Stimulated activated CD4-positive, alpha-beta T cell treated with anti-CD3 and anti-CD28 coated beads, Interleukin-15, amount 100 ng/mL, for 1 hour (primary cell): ENCODE data around the gene SMIM11.
"Not testable (repeated sequence)": the region's sequence is repeated elsewhere in the genome, so short reads cannot be mapped to it uniquely, and the experiment has no call there.

Source experiments
- DNase-seq, 2 donors: peaks; one replicate each; pipeline ENCODE4 v3.0.0-alpha.2; 2020; ENCODE audit warnings: low read depth in 1 of 2, low spot score in 1 of 2

SMIM11 gene

GRCh38 chr21:34354836-34355235 is 20.5 kb upstream of the SMIM11 start:
- DNase-seq = no peak

- DNase-seq = no peak
Measured at GRCh38 chr21:34355570-34355969, 19.7 kb upstream of the SMIM11 start.

GRCh38 chr21:34357889-34358288 is 17.4 kb upstream of the SMIM11 start:
- no peak for DNase-seq

- DNase-seq = no peak
Measured at GRCh38 chr21:34358866-34359265, 16.4 kb upstream of the SMIM11 start.

GRCh38 chr21:34360488-34361241 is 14.6 kb upstream of the SMIM11 start:
- no peak for DNase-seq

GRCh38 chr21:34362136-34362444 is 13.2 kb upstream of the SMIM11 start:
- no peak for DNase-seq

- no peak for DNase-seq
Measured at GRCh38 chr21:34362670-34363069, 12.6 kb upstream of the SMIM11 start.

GRCh38 chr21:34363733-34364132 is 11.6 kb upstream of the SMIM11 start, which contains the start of gene KCNE2:
Gene KCNE2 (plus strand): TSS chr21:34364006. CDS start chr21:34370479, 6,473 bp downstream.
- DNase-seq = no peak

- no peak for DNase-seq
Measured at GRCh38 chr21:34364921-34365320, 10.4 kb upstream of the SMIM11 start.

- DNase-seq = no peak
Measured at GRCh38 chr21:34365809-34366208, 9.5 kb upstream of the SMIM11 start.

GRCh38 chr21:34367320-34367935 is 7.9 kb upstream of the SMIM11 start:
- DNase-seq = no peak

- DNase-seq = no peak
Measured at GRCh38 chr21:34369741-34370140, 5.6 kb upstream of the SMIM11 start.

GRCh38 chr21:34372321-34372720 is 3.0 kb upstream of the SMIM11 start:
- DNase-seq = no peak

GRCh38 chr21:34374462-34374861 is 845 bp upstream of the SMIM11 start:
- DNase-seq = not testable (repeated sequence)

GRCh38 chr21:34375619-34375972 is 289 bp downstream of the SMIM11 start:
- not testable (repeated sequence) for DNase-seq

GRCh38 chr21:34383138-34383537 is 7.8 kb downstream of the SMIM11 start:
- DNase-seq = not testable (repeated sequence)

GRCh38 chr21:34383724-34384415 is 8.6 kb downstream of the SMIM11 start:
- DNase-seq = not testable (repeated sequence)

GRCh38 chr21:34400522-34400921 is 25.2 kb downstream of the SMIM11 start:
- not testable (repeated sequence) for DNase-seq

GRCh38 chr21:34404742-34405141 is 29.4 kb downstream of the SMIM11 start:
- DNase-seq = not testable (repeated sequence)

- DNase-seq = not testable (repeated sequence)
Measured at GRCh38 chr21:34405686-34406085, 30.4 kb downstream of the SMIM11 start.

- DNase-seq = not testable (repeated sequence)
Measured at GRCh38 chr21:34406102-34406501, 30.8 kb downstream of the SMIM11 start.

- DNase-seq = not testable (repeated sequence)
Measured at GRCh38 chr21:34406676-34407075, 31.4 kb downstream of the SMIM11 start.
